MM.1S (cell line): Measurements from ENCODE around the gene RAPGEF4.

Experiments
- DNase-seq: peaks from one replicate; pipeline ENCODE4 v3.0.0-alpha.2; 2015
- H2AFZ ChIP-seq: fragments of 300-600 bp; sonication (generic); 2 replicates; pipeline ENCODE4 v1.6.0; 2016; ENCODE audit warnings: antibody characterized with exemption, low read length
- H3F3A ChIP-seq: fragments of 300-600 bp; sonication (generic); 2 replicates; pipeline ENCODE4 v1.6.1; 2016; ENCODE audit warnings: mild to moderate bottlenecking, antibody characterized with exemption, low read length, moderate library complexity, mixed read lengths; ENCODE audit not compliant: insufficient read depth
- H3K27ac ChIP-seq: fragments of 300-600 bp; sonication (generic); 2 replicates; pipeline ENCODE4 v1.5.1; 2016; ENCODE audit warnings: mild to moderate bottlenecking, low read length
- H3K27me3 ChIP-seq: fragments of 300-600 bp; sonication (generic); replicated peaks from 2 replicates; pipeline ENCODE4 v1.6.0; 2016; ENCODE audit warnings: low read length; ENCODE audit not compliant: insufficient read depth
- H3K36me3 ChIP-seq: fragments of 300-600 bp; sonication (generic); replicated peaks from 2 replicates; pipeline ENCODE4 v1.6.1; 2016; ENCODE audit warnings: mild to moderate bottlenecking, low read length, mixed read lengths; ENCODE audit not compliant: insufficient read depth
- H3K4me1 ChIP-seq: fragments of 300-600 bp; sonication (generic); 2 replicates; pipeline ENCODE4 v1.6.1; 2016; ENCODE audit warnings: low read length, mixed read lengths
- H3K4me2 ChIP-seq: fragments of 300-600 bp; sonication (generic); 2 replicates; pipeline ENCODE4 v1.6.0; 2016; ENCODE audit warnings: low read depth, low read length
- H3K4me3 ChIP-seq: fragments of 300-600 bp; sonication (generic); 2 replicates; pipeline ENCODE4 v1.5.1; 2016; ENCODE audit warnings: low read length, mixed read lengths
- H3K79me2 ChIP-seq: fragments of 300-600 bp; sonication (generic); 2 replicates; pipeline ENCODE4 v1.6.1; 2016; ENCODE audit warnings: mixed run types, low read length, mixed read lengths
- H3K9ac ChIP-seq: fragments of 300-600 bp; sonication (generic); 2 replicates; pipeline ENCODE4 v1.6.1; 2016; ENCODE audit warnings: low read length, mixed read lengths
- H3K9me2 ChIP-seq: fragments of 300-600 bp; sonication (generic); replicated peaks from 2 replicates; pipeline ENCODE4 v1.6.1; 2016; ENCODE audit warnings: mild to moderate bottlenecking, low read length, mixed read lengths; ENCODE audit not compliant: insufficient read depth
- H3K9me3 ChIP-seq: fragments of 300-600 bp; sonication (generic); replicated peaks from 2 replicates; pipeline ENCODE4 v1.6.1; 2016; ENCODE audit warnings: mild to moderate bottlenecking, low read length, mixed read lengths; ENCODE audit not compliant: insufficient read depth
- H4K20me1 ChIP-seq: fragments of 300-600 bp; sonication (generic); 2 replicates; pipeline ENCODE4 v1.6.1; 2016; ENCODE audit warnings: mild to moderate bottlenecking, low read length, moderate library complexity, mixed read lengths; ENCODE audit not compliant: insufficient read depth
- CTCF ChIP-seq: fragments of 300-600 bp; sonication (generic); IDR thresholded peaks from 2 replicates; pipeline ENCODE4 v1.5.1; 2016; ENCODE audit warnings: antibody characterized with exemption, low read length, mixed read lengths
- EZH2 ChIP-seq: fragments of 300-600 bp; sonication (generic); optimal IDR thresholded peaks from 2 replicates; pipeline ENCODE3; 2017; ENCODE audit warnings: low read depth, mild to moderate bottlenecking, antibody characterized with exemption, low read length, mixed read lengths
- EZH2phosphoT487 ChIP-seq: fragments of 300-600 bp; sonication (generic); IDR thresholded peaks from 2 replicates; pipeline ENCODE4 v1.6.1; 2018; ENCODE audit warnings: antibody characterized with exemption, low read length

Gene RAPGEF4

GRCh38 chr2:173048897-173049661 is 313.4 kb downstream of the RAPGEF4 start:
- no peak overlapping the region for H3K4me3 ChIP-seq
- H3K27ac ChIP-seq: no peak overlapping the region
- H3K9ac ChIP-seq: no peak overlapping the region

GRCh38 chr2:173049831-173050230 is 314.2 kb downstream of the RAPGEF4 start:
- Histone ChIP-seq H3K27ac (no peak overlapping the region), H3F3A (no peaks in the 10 kb centered on the region), H3K9me2 (no peaks in the 10 kb centered on the region), H2AFZ (no peak overlapping the region), H3K4me2 (no peak overlapping the region), H3K27me3 (no peaks in the 10 kb centered on the region), H4K20me1 (no peaks in the 10 kb centered on the region), H3K79me2 (no peaks in the 10 kb centered on the region), H3K9me3 (no peaks in the 10 kb centered on the region), H3K4me1 (no peaks in the 10 kb centered on the region), H3K36me3 (no peaks in the 10 kb centered on the region), H3K9ac (no peak overlapping the region), H3K4me3 (no peak overlapping the region)
- TF ChIP-seq EZH2phosphoT487: no peak
- TF ChIP-seq CTCF: no peak
- TF ChIP-seq EZH2: no peak
- DNase-seq: no peak

More at GRCh38 chr2:173048897-173049661, 313.4 kb downstream of the RAPGEF4 start:
- H3K4me1 ChIP-seq: no peaks in the 10 kb centered on the region
- no peaks in the 10 kb centered on the region for H3K79me2 ChIP-seq
- no peak for DNase-seq
- H4K20me1 ChIP-seq: no peaks in the 10 kb centered on the region
- H3K9me3 ChIP-seq: no peaks in the 10 kb centered on the region
- no peak overlapping the region for H3K4me2 ChIP-seq
- H3F3A ChIP-seq: no peaks in the 10 kb centered on the region
- H3K9me2 ChIP-seq: no peaks in the 10 kb centered on the region
- no peak for TF ChIP-seq CTCF
- no peak for TF ChIP-seq EZH2phosphoT487
- TF ChIP-seq EZH2: no peak
- H2AFZ ChIP-seq: no peak overlapping the region
- H3K36me3 ChIP-seq: no peaks in the 10 kb centered on the region
- no peaks in the 10 kb centered on the region for H3K27me3 ChIP-seq

GRCh38 chr2:173050684-173051083 is 315.0 kb downstream of the RAPGEF4 start:
- Histone ChIP-seq H3K79me2 (no peaks in the 10 kb centered on the region), H2AFZ (no peak overlapping the region), H3F3A (no peaks in the 10 kb centered on the region), H3K9ac (no peak overlapping the region), H3K9me3 (no peaks in the 10 kb centered on the region), H3K27ac (no peak overlapping the region), H3K4me2 (no peak overlapping the region), H3K9me2 (no peaks in the 10 kb centered on the region), H3K4me1 (no peaks in the 10 kb centered on the region), H3K36me3 (no peaks in the 10 kb centered on the region), H3K4me3 (no peak overlapping the region), H4K20me1 (no peaks in the 10 kb centered on the region), H3K27me3 (no peaks in the 10 kb centered on the region)
- no peak for DNase-seq
- TF ChIP-seq EZH2phosphoT487: no peak
- no peak for TF ChIP-seq EZH2
- no peak for TF ChIP-seq CTCF
